ENCODE measurements around the gene RNPEP.

- no peak for TF ChIP-seq CTCF (IDR thresholded peaks at IDR 0.05)
- no peak for TF ChIP-seq POLR2A (IDR thresholded peaks at IDR 0.05)
- no peak for TF ChIP-seq POLR2AphosphoS5 (IDR thresholded peaks at IDR 0.05)
These were observed 38.4 kb upstream of the RNPEP start for GRCh38 chr1:201944002-201944401.

All from breast epithelium (tissue), 3 donors.